K562 (cell line): ENCODE results near the gene IDUA. TPM values are rescaled to one million over a fixed set of nuclear protein-coding genes. Genes with fewer than 3 reads are reported as not detected.

ENCODE experiments used
- ARHGAP35 ChIP-seq: fragments of 450-650 bp; IDR thresholded peaks from 2 replicates; pipeline ENCODE4 v1.6.1; 2018; ENCODE audit not compliant: partially characterized antibody
- CBX8 ChIP-seq: fragments of 200-600 bp; sonication (generic); IDR thresholded peaks from 2 replicates; pipeline ENCODE4 v1.6.1; 2012; ENCODE audit warnings: borderline replicate concordance, mixed run types, low read depth, mild to moderate bottlenecking, moderate library complexity, mixed read lengths, low read length, control low read depth, inconsistent platforms; ENCODE audit not compliant: poor library complexity, severe bottlenecking; ENCODE audit errors: extremely low read depth
- CHD1 ChIP-seq: fragments of 200-600 bp; sonication (generic); IDR thresholded peaks from one replicate; pipeline ENCODE4 v1.6.1; 2012; ENCODE audit warnings: mild to moderate bottlenecking, moderate library complexity, low read length, inconsistent platforms
- GTF2A2 ChIP-seq: IDR thresholded peaks from 2 replicates; pipeline ENCODE4 v1.6.1; 2016; ENCODE audit warnings: mild to moderate bottlenecking, missing genetic modification characterization, missing compliant biosample characterization
- HEY1 ChIP-seq: fragments of 250-450 bp; sonication (Bioruptor Pico); IDR thresholded peaks from 2 replicates; pipeline ENCODE4 v1.5.0; 2020; ENCODE audit warnings: mild to moderate bottlenecking, moderate library complexity, borderline replicate concordance
- HSF4 ChIP-seq: fragments of 250-450 bp; sonication (Bioruptor Pico); IDR thresholded peaks from 2 replicates; pipeline ENCODE4 v2.1.2; 2022; ENCODE audit warnings: mild to moderate bottlenecking, moderate library complexity, borderline replicate concordance
- MEIS2 ChIP-seq: fragments of 450-650 bp; IDR thresholded peaks from 2 replicates; pipeline ENCODE4 v1.6.1; 2014; ENCODE audit warnings: mild to moderate bottlenecking; ENCODE audit not compliant: partially characterized antibody
- MYNN ChIP-seq, 2 experiments: sonication (generic); formaldehyde crosslinking in 1 of 2; IDR thresholded peaks; 2 replicates each; pipeline versions ENCODE4 v1.5.0 to v1.6.1; 2016 to 2020; ENCODE audit warnings: antibody characterized with exemption in 1 of 2, missing genetic modification reagents in 1 of 2
- NFE2 ChIP-seq: IDR thresholded peaks from 2 replicates; pipeline ENCODE4 v1.6.1; 2014; ENCODE audit warnings: antibody characterized with exemption, low read depth
- NR4A1 ChIP-seq, 2 experiments: fragments of 250-450 bp in 1 of 2; fragments of 450-650 bp in 1 of 2; sonication (Bioruptor Pico) in 1 of 2; IDR thresholded peaks; 2 replicates each; pipeline versions ENCODE4 v1.4.0 to v1.6.1; 2016 to 2020; ENCODE audit warnings: mild to moderate bottlenecking in 2 of 2, missing compliant biosample characterization in 1 of 2, missing genetic modification characterization in 1 of 2, moderate library complexity in 1 of 2
- RAD21 ChIP-seq, 2 experiments: fragments of 250-450 bp in 1 of 2; fragments of 450-650 bp in 1 of 2; sonication (Bioruptor Pico) in 1 of 2; formaldehyde crosslinking in 1 of 2; IDR thresholded peaks in 1 of 2; conservative IDR thresholded peaks in 1 of 2; 2 replicates each; pipeline versions ENCODE4 v1.4.0 to v1.8.0; 2020 to 2022; ENCODE audit warnings: mild to moderate bottlenecking in 2 of 2, moderate library complexity in 1 of 2
- RCOR1 ChIP-seq, 2 experiments: IDR thresholded peaks; 2 replicates each; pipeline ENCODE4 v1.6.1; 2012; ENCODE audit warnings: low read depth in 2 of 2, low read length in 2 of 2, borderline replicate concordance in 1 of 2, improper control_type of control experiment in 1 of 2
- RNF2 ChIP-seq: sonication (generic); IDR thresholded peaks from 2 replicates; pipeline ENCODE4 v1.6.1; 2016
- RUNX1 ChIP-seq: sonication (generic); IDR thresholded peaks from 2 replicates; pipeline ENCODE4 v1.6.1; 2016; ENCODE audit warnings: antibody characterized with exemption, low read depth
- SRSF7 ChIP-seq: fragments of 200-400 bp; formaldehyde crosslinking; optimal IDR thresholded peaks from 2 replicates; pipeline ENCODE3; 2017; ENCODE audit warnings: mild to moderate bottlenecking, low read depth, low read length
- TEAD1 ChIP-seq, 2 experiments: fragments of 450-650 bp in 1 of 2; sonication (generic) in 1 of 2; formaldehyde crosslinking; IDR thresholded peaks; 2 replicates each; pipeline versions ENCODE4 v1.4.0 to v1.8.0; 2020 to 2022; ENCODE audit warnings: mild to moderate bottlenecking in 2 of 2, missing genetic modification reagents in 1 of 2
- ZC3H8 ChIP-seq: fragments of 450-650 bp; IDR thresholded peaks from 2 replicates; pipeline ENCODE4 v1.6.1; 2017
- ZFX ChIP-seq: sonication (generic); formaldehyde crosslinking; IDR thresholded peaks from 2 replicates; pipeline ENCODE4 v1.8.0; 2022; ENCODE audit warnings: mild to moderate bottlenecking, missing genetic modification reagents, moderate library complexity
- ZKSCAN8 ChIP-seq: fragments of 200-800 bp; sonication (Bioruptor generic); IDR thresholded peaks from 2 replicates; pipeline ENCODE4 v1.6.1; 2016; ENCODE audit warnings: missing genetic modification characterization, missing compliant biosample characterization
- ZNF263 ChIP-seq: sonication (generic); formaldehyde crosslinking; IDR thresholded peaks from 2 replicates; pipeline ENCODE4 v1.8.0; 2022; ENCODE audit warnings: mild to moderate bottlenecking, missing genetic modification reagents, borderline replicate concordance
- ZNF398 ChIP-seq: fragments of 250-450 bp; sonication (Bioruptor Pico); IDR thresholded peaks from 2 replicates; pipeline ENCODE4 v1.8.0; 2021; ENCODE audit warnings: moderate library complexity, mild to moderate bottlenecking, inconsistent platforms
- ZNF444 ChIP-seq: fragments of 250-450 bp; sonication (Bioruptor Pico); IDR thresholded peaks from 2 replicates; pipeline ENCODE4 v1.4.0; 2020; ENCODE audit warnings: mild to moderate bottlenecking, moderate library complexity
- polyA plus RNA-seq, 8 experiments: library from polyadenylated mRNA; depleted of rRNA in 4 of 8; stranded (reverse) in 5 of 8; unstranded in 3 of 8; fragments of >200 nt; fragmentation: Nextera tagmentation in 2 of 8; fragmentation: Illumina TruSeq in 1 of 8; extraction: Ambion mirVana in 2 of 8; extraction: Trizol in 1 of 8; gene quantifications; 2 replicates each; pipeline versions ENCODE4 v1.2.1 to v1.2.3, GENCODE V29; 2011 to 2014; ENCODE audit warnings: inconsistent platforms in 1 of 8, missing spikeins in 1 of 8
- total RNA-seq, 7 experiments: library from RNA; depleted of rRNA in 6 of 7; stranded (reverse); fragments of >200 nt in 6 of 7; fragmentation: Illumina TruSeq in 2 of 7; extraction: Trizol in 2 of 7; gene quantifications; 2 replicates each; pipeline versions ENCODE4 v1.2.1 to v1.2.3, GENCODE V29; 2011 to 2021; ENCODE audit warnings: low replicate concordance in 1 of 7
- TF ChIP-seq, protein P1 (sequence below): IDR thresholded peaks from 2 replicates; pipeline ENCODE4 v1.6.1; 2014; ENCODE audit warnings: antibody characterized with exemption
- TF ChIP-seq, protein P2 (sequence below): IDR thresholded peaks from 3 replicates; pipeline ENCODE4 v1.6.1; 2011; ENCODE audit warnings: borderline replicate concordance, mild to moderate bottlenecking; ENCODE audit not compliant: insufficient read length, insufficient read depth

Gene IDUA
- total and polyA plus RNA-seq, 9 of the 15 experiments (the other 6 are each of a cell fraction or from before 2014, with no cell fraction given): 0.04 to 16.1 (median 1.2) TPM

GRCh38 chr4:992297-993110 is 5.7 kb downstream of the IDUA start (continued):
- TF ChIP-seq ZNF398 (CRISPR knock-in tag): no peak
- no peak for TF ChIP-seq MYNN (IDR thresholded peaks at IDR 0.05)
- TF ChIP-seq MYNN (CRISPR knock-in tag; IDR thresholded peaks at IDR 0.05): no peak
- no peak for TF ChIP-seq ZC3H8
- TF ChIP-seq, protein P1, sequence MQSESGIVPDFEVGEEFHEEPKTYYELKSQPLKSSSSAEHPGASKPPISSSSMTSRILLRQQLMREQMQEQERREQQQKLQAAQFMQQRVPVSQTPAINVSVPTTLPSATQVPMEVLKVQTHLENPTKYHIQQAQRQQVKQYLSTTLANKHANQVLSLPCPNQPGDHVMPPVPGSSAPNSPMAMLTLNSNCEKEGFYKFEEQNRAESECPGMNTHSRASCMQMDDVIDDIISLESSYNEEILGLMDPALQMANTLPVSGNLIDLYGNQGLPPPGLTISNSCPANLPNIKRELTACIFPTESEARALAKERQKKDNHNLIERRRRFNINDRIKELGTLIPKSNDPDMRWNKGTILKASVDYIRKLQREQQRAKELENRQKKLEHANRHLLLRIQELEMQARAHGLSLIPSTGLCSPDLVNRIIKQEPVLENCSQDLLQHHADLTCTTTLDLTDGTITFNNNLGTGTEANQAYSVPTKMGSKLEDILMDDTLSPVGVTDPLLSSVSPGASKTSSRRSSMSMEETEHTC: peak; percentile 80
- TF ChIP-seq RCOR1 (IDR thresholded peaks at IDR 0.05; ENCODE audit: borderline replicate concordance in 1 of 2, low read depth in 2 of 2, low read length in 2 of 2): peak in 1 of 2 experiments; percentile 19; a peak in 1 of 4 replicates
- no peak for TF ChIP-seq SRSF7
- TF ChIP-seq TEAD1 (CRISPR knock-in tag; IDR thresholded peaks at IDR 0.05): no peak
- no peak for TF ChIP-seq RAD21 (CRISPR knock-in tag; conservative IDR thresholded peaks at IDR 0.05 in 1 of 2, IDR thresholded peaks at IDR 0.05 in 1 of 2)
- peak; percentile 54 for TF ChIP-seq RNF2
- TF ChIP-seq MEIS2: no peak
- TF ChIP-seq NFE2: no peak
- no peak for TF ChIP-seq GTF2A2 (tag)
- TF ChIP-seq CBX8: no peak
- peak; percentile 80 for TF ChIP-seq ZFX (CRISPR knock-in tag)
- no peak for TF ChIP-seq HSF4 (CRISPR knock-in tag)
- TF ChIP-seq ZKSCAN8 (CRISPR knock-in tag): no peak
- TF ChIP-seq ARHGAP35: no peak
- no peak for TF ChIP-seq ZNF444 (CRISPR knock-in tag)
- TF ChIP-seq, protein P2, sequence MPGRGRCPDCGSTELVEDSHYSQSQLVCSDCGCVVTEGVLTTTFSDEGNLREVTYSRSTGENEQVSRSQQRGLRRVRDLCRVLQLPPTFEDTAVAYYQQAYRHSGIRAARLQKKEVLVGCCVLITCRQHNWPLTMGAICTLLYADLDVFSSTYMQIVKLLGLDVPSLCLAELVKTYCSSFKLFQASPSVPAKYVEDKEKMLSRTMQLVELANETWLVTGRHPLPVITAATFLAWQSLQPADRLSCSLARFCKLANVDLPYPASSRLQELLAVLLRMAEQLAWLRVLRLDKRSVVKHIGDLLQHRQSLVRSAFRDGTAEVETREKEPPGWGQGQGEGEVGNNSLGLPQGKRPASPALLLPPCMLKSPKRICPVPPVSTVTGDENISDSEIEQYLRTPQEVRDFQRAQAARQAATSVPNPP: no peak
- no peak for TF ChIP-seq RUNX1
- TF ChIP-seq ZNF263 (CRISPR knock-in tag): peak; percentile 74; the same call in 1 of the 2 replicates
- no peak for TF ChIP-seq HEY1 (CRISPR knock-in tag)
- no peak for TF ChIP-seq CHD1
- no peak for TF ChIP-seq NR4A1 (CRISPR knock-in tag; IDR thresholded peaks at IDR 0.05)
- no peak; the same call in 1 of the 2 replicates for TF ChIP-seq NR4A1 (tag; IDR thresholded peaks at IDR 0.05)
